Transverse colon (tissue), 4 donors: ENCODE results near the gene IGF2BP3. TPM values are rescaled to one million over a fixed set of nuclear protein-coding genes. Genes with fewer than 3 reads are reported as not detected.

Source experiments
- DNase-seq: peaks from one replicate; pipeline ENCODE4 v3.0.0-alpha.2; 2019
- H3K27ac ChIP-seq, 4 donors: fragments of 200-600 bp; sonication (generic); 2 replicates each; pipeline ENCODE4 v1.5.1; 2016 to 2018; ENCODE audit warnings: inconsistent platforms in 4 of 4
- H3K27me3 ChIP-seq: fragments of 200-600 bp; sonication (generic); 2 replicates; pipeline ENCODE4 v1.5.1; 2017; ENCODE audit warnings: inconsistent platforms
- H3K36me3 ChIP-seq, 4 donors: fragments of 200-600 bp; sonication (generic); 2 replicates each; pipeline ENCODE4 v1.5.1; 2017 to 2019; ENCODE audit warnings: inconsistent platforms in 4 of 4
- H3K4me1 ChIP-seq, 4 donors: fragments of 200-600 bp; sonication (generic); 2 replicates each; pipeline ENCODE4 v1.5.1; 2017 to 2020; ENCODE audit warnings: inconsistent platforms in 4 of 4
- H3K4me3 ChIP-seq, 4 donors: fragments of 200-600 bp; sonication (generic); 1 replicate in 1 of 4; 2 replicates in 3 of 4; pipeline versions ENCODE4 v1.5.1 to v1.6.1; 2017 to 2019; ENCODE audit warnings: inconsistent platforms in 4 of 4
- H3K9me3 ChIP-seq, 2 donors: fragments of 200-600 bp; sonication (generic); 2 replicates each; pipeline ENCODE4 v1.5.1; 2017 to 2019; ENCODE audit warnings: inconsistent platforms in 2 of 2
- CTCF ChIP-seq, 5 experiments: fragments of 200-600 bp in 3 of 5; fragments of 450-650 bp in 2 of 5; sonication (generic) in 3 of 5; IDR thresholded peaks; 1 replicate in 2 of 5; 2 replicates in 3 of 5; pipeline ENCODE4 v1.5.1; 2016 to 2017; ENCODE audit warnings: antibody characterized with exemption in 5 of 5, inconsistent platforms in 3 of 5, mild to moderate bottlenecking in 2 of 5, moderate library complexity in 1 of 5
- EP300 ChIP-seq: sonication (generic); formaldehyde crosslinking; IDR thresholded peaks from one replicate; pipeline ENCODE4 v1.6.1; 2017; ENCODE audit warnings: antibody characterized with exemption, low read depth
- POLR2A ChIP-seq: fragments of 450-650 bp; IDR thresholded peaks from one replicate; pipeline ENCODE4 v1.6.1; 2016; ENCODE audit warnings: antibody characterized with exemption, mild to moderate bottlenecking, moderate library complexity
- POLR2AphosphoS5 ChIP-seq, 3 donors: sonication (generic); formaldehyde crosslinking; IDR thresholded peaks; one replicate each; pipeline ENCODE4 v1.6.1; 2016; ENCODE audit warnings: antibody characterized with exemption in 3 of 3
- WGBS, 2 donors: methylation state at CpG; one replicate each; pipeline ENCODE4 v1.1.5; 2018; ENCODE audit warnings: low coverage in 1 of 2; 5-methylcytosine and 5-hydroxymethylcytosine counted together
- in situ Hi-C, 4 donors: fragments of 200-750 bp; cut with MboI; loops; one replicate each; pipeline versions ENCODE4 v1.15.0 to v1.15.1; 2017; ENCODE audit warnings: low sequenced_read_pairs in 3 of 4, low pct_ligation_motif_present in 1 of 4, low pct_unique_long_range_greater_than_20kb in 1 of 4
- intact Hi-C: fragments of 100-400 bp; cut with DNase I; formaldehyde crosslinking; loops from one replicate; pipeline ENCODE4 v1.15.1; 2023; ENCODE audit warnings: low total_unique reads
- total RNA-seq, 4 donors: library from RNA; depleted of rRNA; stranded (reverse); fragments of >200 nt; gene quantifications; one replicate each; pipeline ENCODE4 v1.1.0, GENCODE V29; 2016

Gene IGF2BP3
- total RNA-seq, 4 donors from 2014 or later, result 0.41 to 0.64 TPM; not detected in 2

DNA sequence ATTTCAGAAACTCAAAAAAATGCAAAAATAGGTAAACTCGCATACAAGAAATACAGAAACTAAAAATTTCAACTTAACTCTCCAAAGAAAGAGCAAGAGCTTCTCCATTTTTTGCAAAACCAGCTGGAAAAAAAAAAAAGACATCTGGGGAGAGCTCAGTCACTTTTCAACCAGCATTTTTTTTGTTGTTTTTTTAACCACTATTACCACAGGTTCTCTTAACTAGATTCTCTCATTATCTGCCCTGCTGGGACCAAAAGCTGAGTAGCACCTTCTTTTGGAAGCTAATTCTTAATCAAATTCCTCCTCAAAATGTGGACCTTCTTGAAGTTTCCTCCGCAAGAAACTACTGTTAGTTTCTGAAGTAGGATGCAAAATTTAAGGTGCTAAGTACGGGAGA lies 14.2 kb downstream of the IGF2BP3 start:
- WGBS, 2 donors, result 81 to 82% methylated on average over 3 of the region's 3 CpGs
- Histone ChIP-seq H3K27ac (no peak overlapping the region), H3K36me3 (no peaks in the 10 kb centered on the region), H3K27me3 (peaks cover 51% of the 10 kb centered on the region), H3K9me3 (no peaks in the 10 kb centered on the region), H3K4me1 (no peaks in the 10 kb centered on the region), H3K4me3 (no peak overlapping the region)
- TF ChIP-seq POLR2AphosphoS5 (IDR thresholded peaks at IDR 0.05), result no peak
- no peak for TF ChIP-seq CTCF (IDR thresholded peaks at IDR 0.05)
- no peak for TF ChIP-seq EP300
- TF ChIP-seq POLR2A, result no peak
- in situ Hi-C loops, result no loop called here
- intact Hi-C loops, result no loop called here
- DNase-seq, result no peak

DNA sequence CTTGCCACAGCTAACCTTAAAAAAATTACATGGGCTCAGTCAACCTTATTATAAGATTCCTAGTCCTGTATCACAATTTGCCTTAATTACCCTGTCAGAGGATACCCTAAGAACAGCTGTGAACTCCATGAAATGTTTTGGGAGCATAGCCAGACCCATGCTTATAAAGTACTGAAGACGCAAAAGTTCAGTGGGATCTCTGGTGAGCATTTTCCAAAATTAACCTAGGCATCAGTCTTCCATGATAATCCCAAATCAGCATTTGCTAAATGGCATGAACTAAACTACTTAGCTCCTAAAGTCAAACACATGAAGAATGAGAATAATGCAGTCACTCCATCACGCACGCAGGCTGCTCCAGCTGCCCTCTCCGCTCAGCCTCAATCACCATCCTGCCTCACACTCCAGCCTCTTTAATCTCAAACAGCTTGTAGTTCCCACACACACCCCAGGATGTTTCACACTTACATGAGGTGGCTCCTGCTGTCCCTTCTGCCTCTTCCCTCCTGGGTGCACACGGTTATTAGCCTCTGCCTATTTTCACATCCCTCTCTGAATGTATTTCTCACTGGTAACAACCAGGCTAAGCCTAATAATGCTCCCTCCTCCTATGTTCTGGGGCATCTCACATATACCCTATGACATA lies 15.3 kb downstream of the IGF2BP3 start:
- TF ChIP-seq POLR2AphosphoS5 (IDR thresholded peaks at IDR 0.05), result no peak
- TF ChIP-seq POLR2A, result no peak
- no peak for TF ChIP-seq EP300
- no peak for TF ChIP-seq CTCF (IDR thresholded peaks at IDR 0.05)
- Histone ChIP-seq H3K4me3 (no peak overlapping the region), H3K4me1 (no peaks in the 10 kb centered on the region), H3K9me3 (no peaks in the 10 kb centered on the region), H3K36me3 (no peaks in the 10 kb centered on the region), H3K27me3 (peaks cover 43% of the 10 kb centered on the region), H3K27ac (no peak overlapping the region)
- in situ Hi-C loops (no loop called here), intact Hi-C loops (no loop called here)
- DNase-seq, result no peak
- WGBS, 2 donors, result 75 to 86% methylated on average over 4 to 5 of the region's 5 CpGs

GRCh38 chr7:23450518-23450917 lies 19.8 kb downstream of the IGF2BP3 start:
- no peaks in the 10 kb centered on the region for H3K9me3 ChIP-seq
- TF ChIP-seq POLR2A (no peak), EP300 (no peak), POLR2AphosphoS5 (IDR thresholded peaks at IDR 0.05) (no peak), CTCF (IDR thresholded peaks at IDR 0.05) (no peak)
- 70 to 74% methylated on average over 5 to 6 of the region's 6 CpGs for WGBS, 2 donors

DNA sequence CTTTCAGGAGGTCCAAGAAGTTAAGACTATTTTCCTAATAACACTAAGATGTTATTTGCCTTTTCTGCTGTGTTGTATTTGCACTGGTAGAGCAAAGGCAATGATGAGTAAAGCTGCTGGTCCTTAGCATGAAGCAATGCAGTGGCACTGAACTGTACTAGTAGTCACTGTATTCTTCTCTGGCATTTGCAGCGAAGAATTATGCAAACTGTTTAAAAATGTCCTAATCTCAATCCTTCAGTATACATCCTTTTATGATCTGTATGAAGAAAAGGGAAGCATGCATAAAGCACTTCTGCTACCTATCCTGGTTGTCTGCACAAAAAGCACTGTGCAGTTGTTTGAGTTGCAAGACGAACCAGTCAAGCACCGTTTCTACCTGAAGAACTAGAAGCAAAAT lies 20.4 kb downstream of the IGF2BP3 start:
- Histone ChIP-seq H3K4me1 (no peaks in the 10 kb centered on the region), H3K9me3 (no peaks in the 10 kb centered on the region), H3K27me3 (peaks cover 21% of the 10 kb centered on the region), H3K4me3 (no peak overlapping the region), H3K36me3 (no peaks in the 10 kb centered on the region), H3K27ac (no peak overlapping the region)
- intact Hi-C loops, result no loop called here
- DNase-seq, result no peak
- WGBS, 2 donors, result 71 to 73% methylated on average over 3 of the region's 3 CpGs
- TF ChIP-seq POLR2A (no peak), EP300 (no peak)
- in situ Hi-C loops, result no loop called here

More at GRCh38 chr7:23450518-23450917, 19.8 kb downstream of the IGF2BP3 start:
- in situ Hi-C loops (no loop called here), intact Hi-C loops (no loop called here)
- no peaks in the 10 kb centered on the region for H3K36me3 ChIP-seq
- H3K27ac ChIP-seq, result no peak overlapping the region
- peaks cover 19% of the 10 kb centered on the region for H3K27me3 ChIP-seq
- no peaks in the 10 kb centered on the region for H3K4me1 ChIP-seq
- DNase-seq, result no peak
- no peak overlapping the region for H3K4me3 ChIP-seq

- in situ Hi-C loops, result no loop called here
These were observed 25.0 kb downstream of the IGF2BP3 start for GRCh38 chr7:23445326-23445725.

More at GRCh38 chr7:23445326-23445725, 25.0 kb downstream of the IGF2BP3 start:
- H3K4me1 ChIP-seq, result no peaks in the 10 kb centered on the region
- no peak overlapping the region for H3K4me3 ChIP-seq
- H3K27ac ChIP-seq, result no peak overlapping the region
- no peak for DNase-seq
- intact Hi-C loops, result no loop called here
- no peaks in the 10 kb centered on the region for H3K9me3 ChIP-seq
- H3K36me3 ChIP-seq, result no peaks in the 10 kb centered on the region
- WGBS, 2 donors, result 73 to 79% methylated on average over 5 of the region's 5 CpGs
- TF ChIP-seq POLR2AphosphoS5 (IDR thresholded peaks at IDR 0.05) (no peak), EP300 (no peak), CTCF (IDR thresholded peaks at IDR 0.05) (no peak)
- H3K27me3 ChIP-seq, result peaks cover 30% of the 10 kb centered on the region
